WTC11 (cell line): Measurements from ENCODE around the gene ATP2A3. TPM values are rescaled to one million over a fixed set of nuclear protein-coding genes. Genes with fewer than 3 reads are reported as not detected.

Experiments
- ATAC-seq: fragments of 200-7000 bp; cut with Tn5 transposase; 2 replicates; pipeline ENCODE4 v1.10.0; 2021; ENCODE audit warnings: mild to moderate bottlenecking, moderate library complexity
- CTCF ChIA-PET: fragments of 300-600 bp; sonication (Branson Sonifier 250); formaldehyde crosslinking; loops from one replicate; lab custom pipeline; 2021; ENCODE audit warnings: antibody characterized with exemption; lab: Charles Lee
- POLR2A ChIA-PET: fragments of 350-600 bp; sonication (Branson Sonifier 250); formaldehyde crosslinking; loops from one replicate; lab custom pipeline; 2021; ENCODE audit warnings: antibody characterized with exemption; lab: Charles Lee
- DNase-seq: peaks from one replicate; pipeline ENCODE4 v3.0.0; 2021; ENCODE audit warnings: low spot score
- H3K27ac Mint-ChIP-seq: 2 replicates; pipeline ENCODE4 v1.8.0; 2021; ENCODE audit warnings: mixed read lengths
- H3K27me3 Mint-ChIP-seq: 2 replicates; pipeline ENCODE4 v1.8.0; 2021; ENCODE audit warnings: low read depth, mild to moderate bottlenecking, moderate library complexity, mixed read lengths
- H3K36me3 Mint-ChIP-seq: 2 replicates; pipeline ENCODE4 v1.8.0; 2021; ENCODE audit warnings: mixed read lengths
- H3K4me1 Mint-ChIP-seq: 2 replicates; pipeline ENCODE4 v1.8.0; 2022; ENCODE audit warnings: mixed read lengths
- H3K4me3 Mint-ChIP-seq: 2 replicates; pipeline ENCODE4 v1.8.0; 2021; ENCODE audit warnings: mild to moderate bottlenecking, moderate library complexity, mixed read lengths
- H3K9me3 Mint-ChIP-seq: 2 replicates; pipeline ENCODE4 v1.8.0; 2021; ENCODE audit warnings: mixed read lengths
- ATF3 ChIP-seq: sonication (generic); formaldehyde crosslinking; conservative IDR thresholded peaks from 2 replicates; pipeline ENCODE4 v1.8.1; 2022; ENCODE audit warnings: mild to moderate bottlenecking, missing genetic modification reagents
- CBFB ChIP-seq: sonication (generic); formaldehyde crosslinking; IDR thresholded peaks from 2 replicates; pipeline ENCODE4 v1.8.1; 2022; ENCODE audit warnings: mild to moderate bottlenecking, low read depth, missing genetic modification reagents
- ETV6 ChIP-seq: sonication (generic); formaldehyde crosslinking; IDR thresholded peaks from 2 replicates; pipeline ENCODE4 v1.8.1; 2022; ENCODE audit warnings: mild to moderate bottlenecking, missing genetic modification reagents
- GRHL2 ChIP-seq: fragments of 250-450 bp; sonication (Bioruptor Pico); IDR thresholded peaks from 2 replicates; pipeline ENCODE4 v1.8.0; 2022; ENCODE audit warnings: mild to moderate bottlenecking, moderate library complexity; ENCODE audit not compliant: insufficient replicate concordance, severe bottlenecking
- MAX ChIP-seq: sonication (generic); formaldehyde crosslinking; IDR thresholded peaks from 2 replicates; pipeline ENCODE4 v1.8.0; 2022; ENCODE audit warnings: mild to moderate bottlenecking, missing genetic modification reagents
- MLX ChIP-seq: sonication (generic); formaldehyde crosslinking; IDR thresholded peaks from 2 replicates; pipeline ENCODE4 v1.8.1; 2023; ENCODE audit warnings: mild to moderate bottlenecking, missing genetic modification reagents, moderate library complexity
- MYBL2 ChIP-seq: sonication (generic); formaldehyde crosslinking; IDR thresholded peaks from 2 replicates; pipeline ENCODE4 v1.8.1; 2023; ENCODE audit warnings: mild to moderate bottlenecking, moderate library complexity, missing genetic modification reagents
- OVOL2 ChIP-seq: fragments of 250-450 bp; sonication (Bioruptor Pico); IDR thresholded peaks from 2 replicates; pipeline ENCODE4 v1.9.0; 2021; ENCODE audit warnings: mild to moderate bottlenecking, borderline replicate concordance
- SMAD4 ChIP-seq: sonication (generic); formaldehyde crosslinking; IDR thresholded peaks from 2 replicates; pipeline ENCODE4 v1.8.0; 2022; ENCODE audit warnings: mild to moderate bottlenecking, missing genetic modification reagents
- SOX15 ChIP-seq: fragments of 250-450 bp; sonication (Bioruptor Pico); IDR thresholded peaks from 2 replicates; pipeline ENCODE4 v1.9.0; 2021; ENCODE audit warnings: mild to moderate bottlenecking
- STAT6 ChIP-seq: sonication (generic); formaldehyde crosslinking; conservative IDR thresholded peaks from 2 replicates; pipeline ENCODE4 v1.8.1; 2023; ENCODE audit warnings: mild to moderate bottlenecking, low read depth, missing genetic modification reagents, moderate library complexity
- TCF7 ChIP-seq: sonication (generic); formaldehyde crosslinking; IDR thresholded peaks from 2 replicates; pipeline ENCODE4 v1.8.0; 2022; ENCODE audit warnings: mild to moderate bottlenecking, low read depth, missing genetic modification reagents, moderate library complexity
- ZBTB43 ChIP-seq: sonication (generic); formaldehyde crosslinking; IDR thresholded peaks from 2 replicates; pipeline ENCODE4 v1.8.1; 2023; ENCODE audit warnings: mild to moderate bottlenecking, missing genetic modification reagents
- ZNF138 ChIP-seq: sonication (generic); formaldehyde crosslinking; conservative IDR thresholded peaks from 2 replicates; pipeline ENCODE4 v1.8.1; 2022; ENCODE audit warnings: mild to moderate bottlenecking, moderate library complexity, missing genetic modification reagents
- ZNF416 ChIP-seq: fragments of 250-450 bp; sonication (Bioruptor Pico); IDR thresholded peaks from 2 replicates; pipeline ENCODE4 v1.9.0; 2021; ENCODE audit warnings: mild to moderate bottlenecking, inconsistent platforms
- ZNF425 ChIP-seq: fragments of 250-450 bp; sonication (Bioruptor Pico); conservative IDR thresholded peaks from 2 replicates; pipeline ENCODE4 v1.9.0; 2021; ENCODE audit warnings: mild to moderate bottlenecking
- ZNF512 ChIP-seq: sonication (generic); formaldehyde crosslinking; IDR thresholded peaks from 2 replicates; pipeline ENCODE4 v1.8.1; 2022; ENCODE audit warnings: missing genetic modification reagents, borderline replicate concordance
- ZSCAN18 ChIP-seq: fragments of 250-450 bp; sonication (Bioruptor Pico); IDR thresholded peaks from 2 replicates; pipeline ENCODE4 v2.1.2; 2022; ENCODE audit warnings: mild to moderate bottlenecking, moderate library complexity
- total RNA-seq: library from RNA; stranded (reverse); gene quantifications from 3 replicates; pipeline ENCODE4 v1.2.3, GENCODE V29; 2021

ATP2A3 gene
- total RNA-seq, 1 experiment from 2014 or later, result 37.8 TPM

GRCh38 chr17:3913531-3914311 is 50.5 kb downstream of the ATP2A3 start (continued):
- TF ChIP-seq OVOL2 (CRISPR knock-in tag), result no peak
- no peak for TF ChIP-seq SMAD4 (CRISPR knock-in tag)
- no peak for TF ChIP-seq MYBL2 (CRISPR knock-in tag)
- no peak for TF ChIP-seq ZNF416
- no peak for TF ChIP-seq GRHL2
- TF ChIP-seq MLX (CRISPR knock-in tag), result no peak
- no peak for TF ChIP-seq ETV6
- no peak for TF ChIP-seq TCF7
- TF ChIP-seq, all 79 proteins: peak for 3

- Mint-ChIP-seq H3K4me3 (no peak overlapping the region), H3K36me3 (no peaks in the 10 kb centered on the region), H3K9me3 (peaks cover 7% of the 10 kb centered on the region; the same call in 1 of the 2 replicates), H3K4me1 (peaks cover 1% of the 10 kb centered on the region), H3K27ac (no peak overlapping the region), H3K27me3 (peaks cover 3% of the 10 kb centered on the region; the same call in 1 of the 2 replicates)
- ChIA-PET CTCF (interaction anchor here (0.9 to 3.4 kb wide), 14 partner anchors 18 to 539 kb away, joined by 3 to 31 read pairs (median 14); partner anchors contain the start of genes ATP2A3 and NCBP3), POLR2A (interaction anchor here (1.3 kb wide), 1 partner anchor 67 kb away, joined by 3 read pairs; the partner anchor contains the start of gene NCBP3)
- DNase-seq (no peak), ATAC-seq (no peak)
- no peak for TF ChIP-seq ZNF512 (CRISPR knock-in tag)
- no peak for TF ChIP-seq ZNF138
- no peak for TF ChIP-seq ZBTB43 (CRISPR knock-in tag)
- TF ChIP-seq SOX15 (CRISPR knock-in tag), result no peak
- TF ChIP-seq STAT6 (CRISPR knock-in tag), result no peak
- no peak for TF ChIP-seq ZNF425 (CRISPR knock-in tag)
- no peak for TF ChIP-seq CBFB (CRISPR knock-in tag)
- no peak for TF ChIP-seq MAX (CRISPR knock-in tag)
- no peak for TF ChIP-seq ZSCAN18
- no peak for TF ChIP-seq ATF3 (CRISPR knock-in tag)
Observed at GRCh38 chr17:3912827-3913226, 51.4 kb downstream of the ATP2A3 start.
